Ascending aorta (tissue), 2 donors: ENCODE results near the gene ARMC2. TPM values are rescaled to one million over a fixed set of nuclear protein-coding genes. Genes with fewer than 3 reads are reported as not detected.

Experiments used
- DNase-seq, 2 donors: peaks; one replicate each; pipeline ENCODE4 v3.0.0-alpha.2; 2019; ENCODE audit warnings: low spot score in 2 of 2
- H3K27ac ChIP-seq, 2 donors: fragments of 200-600 bp; sonication (generic); one replicate each; pipeline ENCODE4 v1.5.1; 2016 to 2017; ENCODE audit warnings: mild to moderate bottlenecking in 1 of 2
- H3K27me3 ChIP-seq: fragments of 200-600 bp; sonication (generic); one replicate; pipeline ENCODE4 v1.5.1; 2017
- H3K36me3 ChIP-seq, 2 donors: fragments of 200-600 bp; sonication (generic); one replicate each; pipeline ENCODE4 v1.5.1; 2016
- H3K4me1 ChIP-seq, 2 donors: fragments of 200-600 bp; sonication (generic); one replicate each; pipeline ENCODE4 v1.5.1; 2016 to 2017; ENCODE audit warnings: mild to moderate bottlenecking in 1 of 2
- H3K4me3 ChIP-seq, 2 donors: fragments of 200-600 bp; sonication (generic); one replicate each; pipeline ENCODE4 v1.5.1; 2016 to 2017; ENCODE audit warnings: mild to moderate bottlenecking in 1 of 2
- H3K9me3 ChIP-seq, 2 donors: fragments of 200-600 bp; sonication (generic); one replicate each; pipeline ENCODE4 v1.5.1; 2016
- CTCF ChIP-seq, 3 experiments: fragments of 200-600 bp in 2 of 3; fragments of 450-650 bp in 1 of 3; sonication (generic) in 2 of 3; IDR thresholded peaks; one replicate each; pipeline ENCODE4 v1.5.1; 2016 to 2019; ENCODE audit warnings: antibody characterized with exemption in 3 of 3, mild to moderate bottlenecking in 1 of 3, moderate library complexity in 1 of 3
- intact Hi-C: fragments of 100-400 bp; cut with DNase I; formaldehyde crosslinking; loops from one replicate; pipeline ENCODE4 v1.15.1; 2023
- total RNA-seq: library from RNA; depleted of rRNA; stranded (reverse); fragments of >200 nt; gene quantifications from one replicate; pipeline ENCODE4 v1.1.0, GENCODE V29; 2016

ARMC2 gene
- total RNA-seq, 1 donor from 2014 or later: 0.11 TPM

- no peak for TF ChIP-seq CTCF (IDR thresholded peaks at IDR 0.05)
- Histone ChIP-seq H3K9me3 (no peaks in the 10 kb centered on the region), H3K27me3 (no peaks in the 10 kb centered on the region), H3K36me3 (no peaks in the 10 kb centered on the region), H3K27ac (no peak overlapping the region), H3K4me1 (peaks cover 0 to 4% of the 10 kb centered on the region in 2 donors), H3K4me3 (no peak overlapping the region)
- no peak for DNase-seq
- intact Hi-C loops: no loop called here
Measured at GRCh38 chr6:108801366-108801765, 46.9 kb upstream of the ARMC2 start.

GRCh38 chr6:108803982-108804490 lies 44.2 kb upstream of the ARMC2 start:
- no peak overlapping the region for H3K4me3 ChIP-seq
- H3K27ac ChIP-seq: no peak overlapping the region
- H3K4me1 ChIP-seq: peaks cover 0 to 10% of the 10 kb centered on the region in 2 donors
- H3K27me3 ChIP-seq: no peaks in the 10 kb centered on the region
- TF ChIP-seq CTCF (IDR thresholded peaks at IDR 0.05): no peak
- no peaks in the 10 kb centered on the region for H3K9me3 ChIP-seq
- intact Hi-C loops: no loop called here
- H3K36me3 ChIP-seq: no peaks in the 10 kb centered on the region
- DNase-seq: no peak

- DNase-seq: no peak
- no peak for TF ChIP-seq CTCF (IDR thresholded peaks at IDR 0.05)
- peaks cover 0 to 10% of the 10 kb centered on the region in 2 donors for H3K4me1 ChIP-seq
- H3K27me3 ChIP-seq: no peaks in the 10 kb centered on the region
- no peak overlapping the region for H3K27ac ChIP-seq
- intact Hi-C loops: no loop called here
- no peaks in the 10 kb centered on the region for H3K9me3 ChIP-seq
- no peaks in the 10 kb centered on the region for H3K36me3 ChIP-seq
- no peak overlapping the region for H3K4me3 ChIP-seq
Measured at GRCh38 chr6:108804956-108805355, 43.3 kb upstream of the ARMC2 start.

- Histone ChIP-seq H3K4me3 (no peak overlapping the region), H3K9me3 (no peaks in the 10 kb centered on the region), H3K27me3 (no peaks in the 10 kb centered on the region), H3K36me3 (no peaks in the 10 kb centered on the region), H3K4me1 (peaks cover 0 to 10% of the 10 kb centered on the region in 2 donors), H3K27ac (no peak overlapping the region)
- TF ChIP-seq CTCF (IDR thresholded peaks at IDR 0.05): no peak
- DNase-seq: no peak
- intact Hi-C loops: no loop called here
Measured at GRCh38 chr6:108805611-108806167, 42.5 kb upstream of the ARMC2 start.

GRCh38 chr6:108806171-108806570 lies 42.1 kb upstream of the ARMC2 start:
- H3K4me1 ChIP-seq: peaks cover 0 to 10% of the 10 kb centered on the region in 2 donors
- DNase-seq: no peak
- no peaks in the 10 kb centered on the region for H3K9me3 ChIP-seq
- H3K4me3 ChIP-seq: no peak overlapping the region
- no peaks in the 10 kb centered on the region for H3K27me3 ChIP-seq
- intact Hi-C loops: no loop called here
- TF ChIP-seq CTCF (IDR thresholded peaks at IDR 0.05): no peak
- no peak overlapping the region for H3K27ac ChIP-seq
- H3K36me3 ChIP-seq: no peaks in the 10 kb centered on the region

- TF ChIP-seq CTCF (IDR thresholded peaks at IDR 0.05): no peak
- no peaks in the 10 kb centered on the region for H3K27me3 ChIP-seq
- no peaks in the 10 kb centered on the region for H3K36me3 ChIP-seq
Measured at GRCh38 chr6:108806665-108807064, 41.6 kb upstream of the ARMC2 start.

More at GRCh38 chr6:108806665-108807064, 41.6 kb upstream of the ARMC2 start:
- no peaks in the 10 kb centered on the region for H3K9me3 ChIP-seq
- no peak for DNase-seq
- no peak overlapping the region for H3K27ac ChIP-seq
- intact Hi-C loops: no loop called here
- H3K4me1 ChIP-seq: peaks cover 0 to 10% of the 10 kb centered on the region in 2 donors
- no peak overlapping the region for H3K4me3 ChIP-seq
